Measurements from ENCODE around the gene STRN. TPM values are rescaled to one million over a fixed set of nuclear protein-coding genes. Genes with fewer than 3 reads are reported as not detected.

Gene STRN
- total RNA-seq, 2 experiments from 2014 or later: 16.1 to 32.6 TPM

- intact Hi-C loops (cut with micrococcal nuclease; ENCODE audit: unreplicated experiment): no loop called here
Observed at GRCh38 chr2:36918307-36918706, 48.0 kb downstream of the STRN start.

GRCh38 chr2:36915627-36916026 is 50.7 kb downstream of the STRN start:
- H3K9me3 ChIP-seq (ENCODE audit: low read length): no peaks in the 10 kb centered on the region
- no peak overlapping the region for H3K4me2 ChIP-seq (ENCODE audit: low read length)
- ChIA-PET POLR2A (interaction anchor here (0.8 to 1.2 kb wide), 3 partner anchors 8 to 20 kb away, joined by 3 read pairs; no protein-coding TSS in a partner anchor), CTCF (ENCODE audit: unreplicated experiment) (no interaction called here)
- BruUV-seq (replicated peaks): no TSS peak
- no peak overlapping the region for H3K4me3 ChIP-seq (ENCODE audit: low read depth, low read length, poor library complexity, severe bottlenecking)
- no peak for DNase-seq (ENCODE audit: low spot score)
- peaks cover 29% of the 10 kb centered on the region; the same call in 1 of the 2 replicates for H3K36me3 ChIP-seq (ENCODE audit: insufficient read depth, low read length)
- peaks cover 3% of the 10 kb centered on the region; the same call in 1 of the 2 replicates for H4K20me1 ChIP-seq (ENCODE audit: insufficient read depth, low read length)
- TF ChIP-seq CTCF (conservative IDR thresholded peaks at IDR 0.05; ENCODE audit: low read length): no peak
- TF ChIP-seq EZH2phosphoT487 (IDR thresholded peaks at IDR 0.05; ENCODE audit: borderline replicate concordance, low read depth, low read length): no peak
- H2AFZ ChIP-seq (ENCODE audit: low read length): no peak overlapping the region
- peaks cover 5% of the 10 kb centered on the region; the same call in 1 of the 2 replicates for H3K79me2 ChIP-seq (ENCODE audit: insufficient read depth, low read depth, low read length)
- H3K4me1 ChIP-seq (ENCODE audit: insufficient read depth, low read length, poor library complexity, severe bottlenecking): no peaks in the 10 kb centered on the region
- intact Hi-C loops (cut with micrococcal nuclease; ENCODE audit: unreplicated experiment): no loop called here
- no peak overlapping the region for H3K27ac ChIP-seq (ENCODE audit: low read depth, low read length, poor library complexity, severe bottlenecking)
- H3K9me2 ChIP-seq (ENCODE audit: insufficient read depth, low read length): no peaks in the 10 kb centered on the region

More at GRCh38 chr2:36918307-36918706, 48.0 kb downstream of the STRN start:
- BruUV-seq (replicated peaks): no TSS peak
- Histone ChIP-seq H3K4me1 (ENCODE audit: insufficient read depth, low read length, poor library complexity, severe bottlenecking) (no peaks in the 10 kb centered on the region), H3K27ac (ENCODE audit: low read depth, low read length, poor library complexity, severe bottlenecking) (no peak overlapping the region), H3K9me2 (ENCODE audit: insufficient read depth, low read length) (no peaks in the 10 kb centered on the region), H3K36me3 (ENCODE audit: insufficient read depth, low read length) (peaks cover 19% of the 10 kb centered on the region; the same call in 1 of the 2 replicates), H3K79me2 (ENCODE audit: insufficient read depth, low read depth, low read length) (peaks cover 5% of the 10 kb centered on the region; the same call in 1 of the 2 replicates), H2AFZ (ENCODE audit: low read length) (no peak overlapping the region), H3K4me3 (ENCODE audit: low read depth, low read length, poor library complexity, severe bottlenecking) (no peak overlapping the region), H3K9me3 (ENCODE audit: low read length) (no peaks in the 10 kb centered on the region), H3K4me2 (ENCODE audit: low read length) (no peak overlapping the region), H4K20me1 (ENCODE audit: insufficient read depth, low read length) (peaks cover 3% of the 10 kb centered on the region; the same call in 1 of the 2 replicates)
- DNase-seq (ENCODE audit: low spot score): no peak
- ChIA-PET CTCF (ENCODE audit: unreplicated experiment) (no interaction called here), POLR2A (interaction anchor here (0.9 kb wide), 1 partner anchor 166 kb away, joined by 4 read pairs; the partner anchor contains the start of genes GPATCH11 and HEATR5B)
- no peak for TF ChIP-seq EZH2phosphoT487 (IDR thresholded peaks at IDR 0.05; ENCODE audit: borderline replicate concordance, low read depth, low read length)
- peak; percentile 74; the same call in 1 of the 2 replicates for TF ChIP-seq CTCF (conservative IDR thresholded peaks at IDR 0.05; ENCODE audit: low read length)

GRCh38 chr2:36912695-36913094 is 53.6 kb downstream of the STRN start:
- H2AFZ ChIP-seq (ENCODE audit: low read length): no peak overlapping the region
- ChIA-PET CTCF (ENCODE audit: unreplicated experiment) (no interaction called here), POLR2A (interaction anchor here (0.7 kb wide), 1 partner anchor 709 kb away, joined by 4 read pairs; no protein-coding TSS in a partner anchor)
- TF ChIP-seq EZH2phosphoT487 (IDR thresholded peaks at IDR 0.05; ENCODE audit: borderline replicate concordance, low read depth, low read length) (no peak), CTCF (conservative IDR thresholded peaks at IDR 0.05; ENCODE audit: low read length) (no peak)
- H3K9me3 ChIP-seq (ENCODE audit: low read length): no peaks in the 10 kb centered on the region
- peaks cover 4% of the 10 kb centered on the region; the same call in 1 of the 2 replicates for H3K79me2 ChIP-seq (ENCODE audit: insufficient read depth, low read depth, low read length)
- no peaks in the 10 kb centered on the region for H3K4me1 ChIP-seq (ENCODE audit: insufficient read depth, low read length, poor library complexity, severe bottlenecking)
- no peak overlapping the region for H3K27ac ChIP-seq (ENCODE audit: low read depth, low read length, poor library complexity, severe bottlenecking)
- H3K36me3 ChIP-seq (ENCODE audit: insufficient read depth, low read length): peaks cover 29% of the 10 kb centered on the region; the same call in 1 of the 2 replicates
- no peak overlapping the region for H3K4me2 ChIP-seq (ENCODE audit: low read length)
- DNase-seq (ENCODE audit: low spot score): no peak
- BruUV-seq (replicated peaks): no TSS peak
- no peak overlapping the region for H3K4me3 ChIP-seq (ENCODE audit: low read depth, low read length, poor library complexity, severe bottlenecking)
- intact Hi-C loops (cut with micrococcal nuclease; ENCODE audit: unreplicated experiment): no loop called here
- H4K20me1 ChIP-seq (ENCODE audit: insufficient read depth, low read length): no peaks in the 10 kb centered on the region; the same call in 1 of the 2 replicates
- no peaks in the 10 kb centered on the region for H3K9me2 ChIP-seq (ENCODE audit: insufficient read depth, low read length)
